HL-60 (cell line): ENCODE measurements around the gene ENG.

Experiments
- CTCF ChIP-seq: IDR thresholded peaks from one replicate; pipeline ENCODE4 v1.5.1; 2011; ENCODE audit warnings: low read length, control low read depth, inconsistent platforms; ENCODE audit not compliant: insufficient read depth
- GABPA ChIP-seq: IDR thresholded peaks from 2 replicates; pipeline ENCODE4 v1.6.1; 2012; ENCODE audit warnings: low read depth
- POLR2AphosphoS5 ChIP-seq: IDR thresholded peaks from 2 replicates; pipeline ENCODE4 v1.6.1; 2012; ENCODE audit warnings: low read depth

DNA sequence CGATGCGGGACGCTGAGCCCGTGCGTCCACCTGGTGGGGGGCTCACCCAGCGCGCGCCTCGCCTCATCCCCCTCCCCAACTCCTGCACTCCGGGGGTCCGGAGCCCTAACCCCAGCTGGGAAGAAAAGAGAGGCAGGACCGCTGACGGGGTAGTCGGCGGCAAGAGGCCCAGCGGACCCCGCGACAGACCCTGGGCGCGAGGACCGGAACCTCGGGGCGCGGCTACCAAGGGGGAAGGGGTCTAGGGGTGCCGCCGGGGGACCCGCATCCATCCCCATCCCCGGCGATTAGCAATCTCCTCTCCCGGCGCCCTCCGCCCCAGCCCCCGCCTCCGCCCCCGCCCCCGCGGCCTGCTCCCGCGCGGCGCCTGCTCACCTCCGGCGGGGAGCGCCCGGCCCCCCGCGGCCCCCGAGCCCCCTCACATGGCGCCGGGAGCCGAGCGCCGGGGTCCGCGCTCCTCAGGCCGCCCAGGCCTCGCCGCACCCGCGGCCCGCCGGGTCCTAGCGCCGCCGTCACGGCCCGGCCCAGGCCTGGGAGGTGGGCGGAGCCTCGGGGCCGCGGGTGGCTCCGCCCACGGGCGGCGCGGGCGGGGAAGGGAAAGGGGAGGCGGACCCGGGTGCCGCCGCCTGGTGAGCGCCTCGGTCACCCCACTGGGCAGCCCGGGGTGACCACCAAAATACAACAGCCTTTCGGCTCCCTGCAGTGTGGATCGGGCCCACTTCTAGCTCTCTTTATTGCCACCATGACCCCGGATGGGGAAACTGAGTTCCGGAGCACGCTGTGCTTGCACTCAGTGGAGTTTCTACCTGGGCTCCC is 44.9 kb upstream of the ENG start, which contains the start of gene ST6GALNAC6:
- TF ChIP-seq CTCF (no peak), POLR2AphosphoS5 (no peak), GABPA (peak; percentile 39; the same call in 1 of the 2 replicates)
